ENCODE measurements around the gene LAGE3. TPM values are rescaled to one million over a fixed set of nuclear protein-coding genes. Genes with fewer than 3 reads are reported as not detected.

The LAGE3 gene
- total RNA-seq, 4 donors from 2014 or later, result 16.3 to 21.3 (median 17.2) TPM

DNA sequence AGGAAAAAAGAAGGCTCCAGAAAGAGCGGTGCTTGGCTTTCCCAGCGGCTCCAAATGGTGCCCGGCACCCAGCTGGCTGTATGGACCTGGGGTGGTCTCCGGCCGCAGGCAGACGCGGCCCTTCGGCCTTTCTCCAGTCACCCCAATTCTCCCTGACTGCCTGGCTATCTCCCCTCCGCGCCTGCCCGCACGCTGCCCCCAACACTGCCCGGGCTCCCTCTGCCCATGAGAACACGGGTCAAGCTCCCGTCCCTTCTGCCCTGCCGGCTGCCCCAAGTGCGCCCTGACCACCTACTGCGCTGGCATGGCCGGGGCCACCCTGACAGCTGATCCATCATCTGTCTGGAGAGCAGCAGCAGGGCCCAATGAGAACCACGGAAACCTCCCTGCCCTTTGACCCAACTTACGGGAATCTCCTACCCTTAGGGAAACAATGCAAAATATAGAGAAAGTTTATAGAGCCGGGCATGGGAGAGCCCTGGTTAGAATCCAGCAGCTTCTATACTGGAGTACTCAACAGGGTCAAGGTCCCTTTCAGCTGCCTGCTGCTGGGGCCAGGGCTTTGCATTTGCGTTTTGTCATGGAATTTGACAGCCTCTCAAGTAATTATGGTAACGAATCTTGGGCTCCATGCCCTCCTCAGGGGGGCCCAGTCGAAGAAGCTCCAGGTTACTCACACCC lies 38.2 kb upstream of the LAGE3 start:
- Histone ChIP-seq H3K27me3 (no peaks in the 10 kb centered on the region), H3K9me3 (no peaks in the 10 kb centered on the region), H3K4me1 (peaks cover 5 to 35% (median 11%) of the 10 kb centered on the region in 3 donors), H3K36me3 (no peaks in the 10 kb centered on the region), H3K4me3 (peak overlapping the region; percentile 21 to 70), H3K27ac (peak overlapping the region; percentile 89 to 97 (median 94))
- 13% methylated on average over 4 of the region's 25 CpGs; no CpG with 5 or more reads in 1 of the 2 donors for WGBS, 2 donors (ENCODE audit: low coverage in 1 of 2)
- no peak for ATAC-seq
- TF ChIP-seq, protein P1, sequence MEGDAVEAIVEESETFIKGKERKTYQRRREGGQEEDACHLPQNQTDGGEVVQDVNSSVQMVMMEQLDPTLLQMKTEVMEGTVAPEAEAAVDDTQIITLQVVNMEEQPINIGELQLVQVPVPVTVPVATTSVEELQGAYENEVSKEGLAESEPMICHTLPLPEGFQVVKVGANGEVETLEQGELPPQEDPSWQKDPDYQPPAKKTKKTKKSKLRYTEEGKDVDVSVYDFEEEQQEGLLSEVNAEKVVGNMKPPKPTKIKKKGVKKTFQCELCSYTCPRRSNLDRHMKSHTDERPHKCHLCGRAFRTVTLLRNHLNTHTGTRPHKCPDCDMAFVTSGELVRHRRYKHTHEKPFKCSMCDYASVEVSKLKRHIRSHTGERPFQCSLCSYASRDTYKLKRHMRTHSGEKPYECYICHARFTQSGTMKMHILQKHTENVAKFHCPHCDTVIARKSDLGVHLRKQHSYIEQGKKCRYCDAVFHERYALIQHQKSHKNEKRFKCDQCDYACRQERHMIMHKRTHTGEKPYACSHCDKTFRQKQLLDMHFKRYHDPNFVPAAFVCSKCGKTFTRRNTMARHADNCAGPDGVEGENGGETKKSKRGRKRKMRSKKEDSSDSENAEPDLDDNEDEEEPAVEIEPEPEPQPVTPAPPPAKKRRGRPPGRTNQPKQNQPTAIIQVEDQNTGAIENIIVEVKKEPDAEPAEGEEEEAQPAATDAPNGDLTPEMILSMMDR (IDR thresholded peaks at IDR 0.05), result no peak
- TF ChIP-seq EP300 (IDR thresholded peaks at IDR 0.05) (no peak), POLR2A (IDR thresholded peaks at IDR 0.05) (no peak), POLR2AphosphoS5 (IDR thresholded peaks at IDR 0.05) (no peak)

DNA sequence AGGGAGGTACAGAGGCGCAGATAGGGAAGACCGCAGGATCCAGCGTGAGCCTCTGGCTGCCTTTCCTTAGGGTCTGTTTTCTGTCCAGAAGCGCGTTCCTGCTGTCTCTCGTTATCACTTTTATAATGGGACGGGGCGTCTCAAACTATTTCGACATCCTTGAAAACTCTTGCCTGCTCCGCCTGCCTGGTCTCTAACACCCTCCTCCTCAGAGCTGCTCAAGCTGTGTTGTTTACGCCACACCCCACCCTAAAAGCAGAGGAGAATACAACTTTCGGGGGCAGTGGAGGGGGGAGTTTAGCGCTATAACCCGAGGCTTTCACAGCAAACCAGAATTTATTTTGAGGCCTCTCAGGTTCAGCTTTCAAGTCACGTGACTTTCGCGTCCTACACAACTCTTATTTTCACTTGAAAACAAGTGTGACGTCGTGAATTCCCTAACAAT lies 37.6 kb upstream of the LAGE3 start:
- WGBS, 2 donors (ENCODE audit: low coverage in 1 of 2), result 15% methylated on average over 5 of the region's 19 CpGs; no CpG with 5 or more reads in 1 of the 2 donors
- peak overlapping the region; percentile 89 to 97 (median 94) for H3K27ac ChIP-seq
- H3K9me3 ChIP-seq, result no peaks in the 10 kb centered on the region
- H3K4me1 ChIP-seq, result peaks cover 5 to 35% (median 11%) of the 10 kb centered on the region in 3 donors
- H3K36me3 ChIP-seq, result peaks cover 0 to 2% of the 10 kb centered on the region in 2 donors
- TF ChIP-seq POLR2A (IDR thresholded peaks at IDR 0.05) (no peak), EP300 (IDR thresholded peaks at IDR 0.05) (no peak), POLR2AphosphoS5 (IDR thresholded peaks at IDR 0.05) (no peak)
- TF ChIP-seq, protein P1 (IDR thresholded peaks at IDR 0.05), result no peak
- ATAC-seq, result peak; percentile 70
- H3K4me3 ChIP-seq, result peak overlapping the region; percentile 24 to 70
- H3K27me3 ChIP-seq, result no peaks in the 10 kb centered on the region

DNA sequence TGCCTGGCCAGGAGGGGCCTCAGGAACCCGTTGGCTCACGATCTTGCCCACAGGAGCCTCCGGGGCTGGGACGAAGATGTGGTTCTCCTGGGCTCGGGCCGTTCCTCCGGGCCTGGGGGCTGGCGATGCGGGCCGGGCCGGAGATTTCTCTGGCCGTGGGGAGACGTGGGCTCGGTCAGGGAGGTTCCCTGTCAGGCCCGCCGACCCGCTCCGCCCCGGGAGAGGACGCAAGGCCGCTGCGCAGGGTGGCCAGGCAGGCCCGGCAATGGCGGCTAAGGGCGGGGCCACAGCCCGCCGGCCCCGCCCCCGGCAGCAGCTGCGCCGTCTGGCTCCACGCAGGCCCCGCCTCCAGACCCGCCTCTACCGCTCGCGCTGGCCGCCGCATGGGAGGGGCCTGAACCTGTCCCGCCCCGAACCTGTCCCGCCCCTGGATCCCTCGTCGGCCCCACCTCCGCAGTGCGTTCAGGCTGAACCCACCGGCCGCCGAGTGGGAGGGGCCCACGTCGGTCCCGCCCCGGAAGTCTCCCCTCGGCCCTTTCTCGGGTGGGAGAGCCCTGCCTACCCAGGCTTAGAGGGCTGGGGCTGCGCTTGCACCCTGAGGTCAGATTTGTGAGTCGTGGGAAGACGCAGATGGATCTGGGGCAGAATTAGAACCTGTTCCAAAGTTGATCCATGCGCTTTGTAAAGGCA lies 37.0 kb upstream of the LAGE3 start, which contains the start of gene FAM3A:
Gene FAM3A (minus strand): TSS at position 267 of the 690 bp plus-strand sequence. CDS start 460 bp downstream, outside the sequence.
- TF ChIP-seq EP300 (IDR thresholded peaks at IDR 0.05), result no peak
- TF ChIP-seq, protein P1 (IDR thresholded peaks at IDR 0.05), result no peak
- peak; percentile 88 for TF ChIP-seq POLR2AphosphoS5 (IDR thresholded peaks at IDR 0.05)
- peak; percentile 90 for TF ChIP-seq POLR2A (IDR thresholded peaks at IDR 0.05)
- Histone ChIP-seq H3K4me3 (peak within 1 kb of the TSS; percentile 70 to 86), H3K36me3 (peaks cover 0 to 8% of the 10 kb centered on the region in 2 donors), H3K27ac (peak within 1 kb of the TSS; percentile 89 to 97 (median 94)), H3K4me1 (peaks cover 5 to 35% (median 11%) of the 10 kb centered on the region in 3 donors), H3K9me3 (no peaks in the 10 kb centered on the region), H3K27me3 (no peaks in the 10 kb centered on the region)
- ATAC-seq, result peak; percentile 93
- WGBS, 2 donors (ENCODE audit: low coverage in 1 of 2), result no CpG with 5 or more reads among the region's 59 CpGs

DNA sequence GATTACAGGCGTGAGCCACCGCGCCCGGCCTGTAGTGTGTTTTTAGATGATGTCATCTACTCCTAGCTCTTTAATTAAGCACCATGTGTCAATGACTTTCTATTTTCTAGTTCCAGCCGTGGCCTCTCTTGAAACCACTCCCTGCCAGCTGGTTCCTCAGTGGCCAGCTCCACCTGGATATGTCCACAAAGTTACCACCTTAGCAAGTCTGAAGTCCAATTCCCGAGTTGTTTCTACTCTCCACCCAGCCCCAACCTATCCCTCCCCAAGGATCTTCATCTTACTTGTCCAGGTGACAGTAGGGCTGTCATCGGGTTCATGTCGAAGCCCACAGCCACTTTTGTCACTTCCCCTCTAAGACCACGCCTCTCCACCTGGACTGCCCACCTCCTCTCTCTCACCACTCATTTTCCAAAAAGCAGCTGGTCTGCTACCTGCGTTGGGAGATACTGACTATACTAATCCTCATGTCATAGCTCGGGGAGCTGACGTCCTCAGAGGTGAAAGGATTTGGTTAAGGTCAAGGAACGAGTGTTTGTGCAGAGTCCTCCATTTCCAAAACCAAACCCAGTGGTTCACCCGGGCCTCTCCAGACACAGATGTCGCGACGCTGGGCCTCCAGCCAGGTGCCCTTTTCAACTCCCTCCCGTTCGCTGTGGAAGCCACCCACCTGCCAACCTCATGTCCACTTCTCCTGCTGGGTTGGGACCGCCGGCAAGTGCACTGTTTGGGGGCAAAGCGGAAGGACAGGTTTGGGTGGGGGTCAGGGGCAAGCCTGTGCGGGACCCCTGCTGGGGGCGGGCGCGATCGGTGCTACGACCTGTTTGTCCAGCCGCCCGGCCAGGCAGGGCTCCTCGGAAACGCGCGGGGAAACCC lies 36.2 kb upstream of the LAGE3 start:
- H3K4me1 ChIP-seq, result peaks cover 5 to 35% (median 11%) of the 10 kb centered on the region in 3 donors
- peak; percentile 1 for ATAC-seq
- H3K36me3 ChIP-seq, result peaks cover 0 to 11% of the 10 kb centered on the region in 2 donors
- no peaks in the 10 kb centered on the region for H3K9me3 ChIP-seq
- TF ChIP-seq EP300 (IDR thresholded peaks at IDR 0.05), result no peak
- TF ChIP-seq, protein P1 (IDR thresholded peaks at IDR 0.05), result no peak
- no peak for TF ChIP-seq POLR2A (IDR thresholded peaks at IDR 0.05)
- no peak for TF ChIP-seq POLR2AphosphoS5 (IDR thresholded peaks at IDR 0.05)
- WGBS, 2 donors (ENCODE audit: low coverage in 1 of 2), result 53 to 63% methylated on average over 4 to 9 of the region's 34 CpGs
- H3K27me3 ChIP-seq, result no peaks in the 10 kb centered on the region
- peak overlapping the region; percentile 70 to 86 for H3K4me3 ChIP-seq
- H3K27ac ChIP-seq, result peak overlapping the region; percentile 89 to 95 (median 94)

Data from gastroesophageal sphincter (tissue), 4 donors.